Activated gamma-delta T cell treated with Interleukin-2 at 50 U/mL for 16 hours (primary cell): ENCODE measurements around the gene ASPHD2.
"Not testable (repeated sequence)": the region's sequence is repeated elsewhere in the genome, so short reads cannot be mapped to it uniquely, and the experiment has no call there.

Source experiments
- DNase-seq: peaks from one replicate; pipeline ENCODE4 v3.0.0-alpha.2; 2020

ASPHD2 gene

DNA sequence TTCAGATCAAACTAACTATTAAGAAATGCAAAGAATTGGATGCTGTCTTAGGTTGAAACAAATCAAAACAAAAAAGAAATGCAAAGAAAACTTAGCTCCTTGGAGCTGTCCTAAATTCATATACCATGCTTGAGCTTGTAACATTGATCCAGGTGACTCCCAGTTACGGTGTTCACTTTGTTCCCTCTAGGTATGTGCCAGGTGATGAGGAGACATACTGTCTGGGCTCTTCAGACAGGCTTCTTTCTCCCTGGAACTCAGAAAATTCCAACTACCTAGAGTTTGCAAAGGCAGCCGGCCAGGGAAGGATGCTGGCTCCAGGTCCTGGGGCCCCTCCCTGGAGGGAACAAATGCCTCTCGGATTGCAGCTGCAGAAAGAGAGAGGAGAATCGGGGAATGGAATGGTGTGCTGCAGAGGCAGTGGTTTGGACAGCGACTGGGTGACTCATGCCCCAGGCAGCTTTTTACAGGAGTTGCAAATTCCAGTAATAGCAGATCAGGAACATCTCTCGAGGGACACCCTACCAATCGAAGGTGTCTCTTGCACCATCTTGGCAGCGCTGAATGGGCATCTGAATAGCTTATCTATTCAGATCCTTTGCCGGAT is 12.3 kb upstream of the ASPHD2 start:
- no peak for DNase-seq

DNA sequence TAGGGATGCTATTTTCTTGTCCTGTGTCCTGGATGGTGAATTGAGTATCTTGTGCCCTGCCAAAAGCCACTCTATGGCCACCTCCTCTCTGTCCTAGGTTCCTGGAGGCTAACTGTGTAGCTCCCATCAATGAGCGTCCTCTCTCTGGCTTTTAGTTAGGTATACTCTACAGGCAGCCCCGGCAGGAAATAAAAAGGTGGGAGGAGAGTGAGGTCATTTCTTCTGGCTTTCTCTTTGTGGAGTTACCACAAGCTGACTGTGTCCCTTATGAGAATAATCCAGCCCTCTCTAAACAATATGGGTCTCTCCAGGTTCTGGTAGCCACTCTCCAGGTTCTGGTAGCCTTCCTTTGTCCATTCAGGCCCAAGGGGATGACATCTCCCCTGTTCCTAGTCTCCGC is 11.7 kb upstream of the ASPHD2 start:
- no peak for DNase-seq

DNA sequence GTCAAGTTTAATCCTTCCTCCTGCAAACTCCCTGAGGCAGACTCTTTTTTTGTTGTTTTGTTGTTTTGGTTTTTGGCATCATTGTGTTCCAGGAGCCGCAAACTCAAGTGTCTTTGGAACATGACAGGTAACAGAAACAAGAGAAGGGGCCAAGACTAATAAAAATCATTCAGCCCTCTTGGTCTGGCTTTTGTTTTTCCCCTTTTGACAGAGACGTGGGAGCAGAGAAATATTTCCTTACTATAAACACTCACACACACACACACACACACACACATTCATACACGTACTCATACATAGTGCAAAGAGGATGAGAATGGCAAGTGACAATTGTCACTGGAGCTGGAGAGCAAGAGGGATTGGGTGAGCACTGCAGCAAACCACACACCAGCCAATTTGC is 10.4 kb upstream of the ASPHD2 start:
- DNase-seq = no peak

DNA sequence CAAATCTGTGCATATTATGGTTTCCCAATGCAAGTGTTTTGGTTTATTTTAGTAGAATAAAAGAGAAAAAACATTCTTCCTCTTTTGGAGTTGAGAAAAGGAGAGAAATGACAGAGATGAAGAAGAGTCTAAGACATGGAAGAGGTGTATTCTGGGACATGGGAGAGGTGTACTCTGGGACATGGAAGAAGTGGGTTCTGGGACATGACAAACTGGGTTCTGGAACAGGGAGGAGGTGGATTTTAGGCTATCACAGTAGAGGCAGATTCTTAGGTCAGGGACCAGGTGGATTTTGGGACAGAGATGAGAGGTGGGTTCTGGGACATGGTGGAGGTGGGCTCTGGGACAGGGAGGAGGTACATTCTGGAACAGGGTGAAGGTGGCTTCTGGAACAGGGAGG is 2.1 kb upstream of the ASPHD2 start:
- no peak for DNase-seq

DNA sequence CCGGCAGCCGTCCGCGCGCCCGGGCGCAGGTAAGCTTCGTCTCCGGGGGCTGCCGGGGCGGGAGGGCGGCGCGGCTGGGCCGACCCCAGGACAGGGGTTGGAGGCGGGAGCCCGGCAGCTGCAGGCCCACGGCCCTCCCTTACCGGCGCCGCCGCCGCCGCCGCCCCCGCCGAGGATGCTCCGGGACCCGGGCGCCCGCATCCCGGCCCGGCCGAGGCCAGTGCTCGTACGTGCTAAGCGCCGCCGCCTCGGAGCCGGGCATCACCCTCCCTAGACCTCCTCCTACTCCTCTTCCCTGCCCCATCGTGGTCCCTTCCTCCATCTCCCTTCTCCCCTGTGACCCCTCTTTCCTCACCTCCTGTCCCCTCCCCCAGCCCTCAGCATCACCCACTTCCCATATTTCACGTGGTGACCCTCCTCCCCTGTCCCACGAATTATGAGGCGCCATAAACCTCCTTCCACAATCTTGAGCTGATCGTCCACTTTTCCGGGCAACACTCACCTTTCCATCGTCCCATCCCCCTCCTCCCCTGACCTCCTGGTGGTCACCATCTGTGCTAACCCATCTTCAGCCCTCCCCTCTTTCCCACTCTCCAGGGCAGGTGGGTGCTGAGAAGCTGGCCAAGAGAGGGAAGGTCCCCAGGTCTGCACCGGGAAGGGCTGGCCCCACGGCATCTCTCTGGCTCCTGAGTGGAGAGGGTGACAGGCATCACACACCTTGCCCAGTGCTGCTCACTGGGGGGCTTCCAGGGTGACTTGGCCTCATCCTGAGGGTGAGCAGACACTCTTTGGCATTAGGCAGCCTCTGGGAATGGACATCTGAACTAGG is 612 bp downstream of the ASPHD2 start:
- no peak for DNase-seq

DNA sequence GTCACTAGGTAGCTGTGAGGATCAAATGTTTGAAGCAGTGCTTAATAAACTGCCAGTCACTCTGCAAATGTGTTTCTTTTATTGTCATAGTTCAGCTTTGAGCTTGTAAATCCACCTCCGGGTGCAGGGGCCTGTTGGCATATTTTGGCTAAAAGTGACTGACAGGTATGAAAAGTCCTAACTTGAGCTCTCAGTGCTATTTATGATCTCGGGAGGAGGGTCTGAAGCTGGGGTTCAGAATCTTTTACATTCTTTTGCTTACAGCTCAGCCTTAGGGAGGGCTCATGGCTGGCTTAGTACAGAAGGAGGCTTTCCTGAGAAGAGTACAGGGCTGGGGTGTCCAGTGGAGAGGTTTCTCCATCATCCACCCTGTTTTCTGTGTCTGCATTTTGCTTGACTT is 1.5 kb downstream of the ASPHD2 start:
- DNase-seq = no peak

DNA sequence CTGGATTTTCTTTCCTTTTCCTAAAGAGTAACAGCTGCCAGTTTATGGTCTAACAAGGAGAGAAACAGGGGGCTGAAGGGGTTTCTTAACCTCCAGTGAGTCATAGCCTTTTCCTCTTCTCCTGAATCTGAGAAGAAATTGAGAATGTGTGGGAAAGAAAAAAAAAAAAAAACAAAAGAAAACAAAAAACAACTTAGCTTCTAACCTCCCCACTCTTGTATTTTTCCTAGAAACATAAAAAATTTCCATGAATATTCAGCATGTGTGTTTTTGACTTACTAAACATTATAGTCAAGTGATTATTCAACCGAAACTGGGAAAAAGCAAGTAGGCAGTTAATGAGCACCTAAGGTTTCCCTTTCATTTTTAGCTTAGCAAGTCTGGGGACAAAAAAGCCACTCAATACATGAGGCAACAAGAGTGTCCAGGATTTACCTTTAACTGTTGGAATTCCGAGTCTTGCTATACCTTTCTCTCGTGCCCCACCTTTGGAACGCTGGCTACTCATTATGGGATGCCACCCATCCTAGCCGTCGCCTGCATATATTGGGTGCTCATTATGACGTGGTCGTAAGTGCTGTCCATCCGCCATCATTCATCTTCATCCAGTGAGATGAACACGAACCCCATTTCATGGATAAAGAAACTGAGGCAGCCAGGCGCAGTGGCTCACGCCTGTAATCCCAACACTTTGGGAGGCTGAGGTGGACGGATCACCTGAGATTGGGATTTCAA is 2.4 kb downstream of the ASPHD2 start:
- no peak for DNase-seq

DNA sequence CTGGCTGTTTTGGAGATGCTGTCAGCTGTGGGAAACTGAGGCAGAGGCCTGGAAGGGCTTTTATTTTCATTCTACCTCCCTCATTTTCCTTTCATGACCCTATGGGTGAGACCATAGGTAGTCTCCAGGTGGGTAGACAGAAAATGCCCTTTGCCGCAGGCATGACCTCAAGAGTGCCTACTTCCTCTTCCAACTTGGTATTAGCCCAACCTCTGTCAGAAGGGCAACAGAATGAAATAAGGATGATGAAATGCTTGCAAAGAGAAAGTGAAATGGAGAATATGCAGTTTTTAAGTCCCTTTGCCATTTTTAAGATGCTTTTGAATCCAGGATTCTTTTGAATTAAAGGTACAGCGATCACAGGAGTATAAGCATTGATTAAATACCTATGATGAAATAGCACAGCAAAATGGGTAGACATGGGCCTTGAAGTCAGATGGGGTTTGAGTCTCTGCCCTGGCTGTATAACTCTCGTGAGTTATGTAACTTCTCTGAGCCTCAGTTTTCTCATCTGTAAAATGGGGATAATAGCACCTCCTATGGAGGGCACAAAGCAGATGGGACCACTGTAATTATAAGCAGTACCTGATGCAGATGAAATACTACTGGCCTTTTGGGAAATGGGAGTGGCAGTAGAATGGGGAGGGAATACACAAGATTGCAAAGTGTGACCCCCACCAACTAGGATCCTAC is 3.7 kb downstream of the ASPHD2 start:
- no peak for DNase-seq

DNA sequence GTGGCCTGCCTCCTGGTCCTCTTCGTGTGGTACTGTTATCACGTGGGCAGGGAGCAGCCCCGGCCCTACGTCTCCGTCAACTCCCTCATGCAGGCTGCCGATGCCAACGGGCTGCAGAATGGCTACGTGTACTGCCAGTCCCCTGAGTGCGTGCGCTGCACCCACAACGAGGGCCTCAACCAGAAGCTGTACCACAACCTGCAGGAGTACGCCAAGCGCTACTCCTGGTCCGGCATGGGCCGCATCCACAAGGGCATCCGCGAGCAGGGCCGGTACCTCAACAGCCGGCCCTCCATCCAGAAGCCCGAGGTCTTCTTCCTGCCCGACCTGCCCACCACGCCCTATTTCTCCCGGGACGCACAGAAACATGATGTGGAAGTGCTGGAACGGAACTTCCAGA is 4.7 kb downstream of the ASPHD2 start:
- no peak for DNase-seq

DNA sequence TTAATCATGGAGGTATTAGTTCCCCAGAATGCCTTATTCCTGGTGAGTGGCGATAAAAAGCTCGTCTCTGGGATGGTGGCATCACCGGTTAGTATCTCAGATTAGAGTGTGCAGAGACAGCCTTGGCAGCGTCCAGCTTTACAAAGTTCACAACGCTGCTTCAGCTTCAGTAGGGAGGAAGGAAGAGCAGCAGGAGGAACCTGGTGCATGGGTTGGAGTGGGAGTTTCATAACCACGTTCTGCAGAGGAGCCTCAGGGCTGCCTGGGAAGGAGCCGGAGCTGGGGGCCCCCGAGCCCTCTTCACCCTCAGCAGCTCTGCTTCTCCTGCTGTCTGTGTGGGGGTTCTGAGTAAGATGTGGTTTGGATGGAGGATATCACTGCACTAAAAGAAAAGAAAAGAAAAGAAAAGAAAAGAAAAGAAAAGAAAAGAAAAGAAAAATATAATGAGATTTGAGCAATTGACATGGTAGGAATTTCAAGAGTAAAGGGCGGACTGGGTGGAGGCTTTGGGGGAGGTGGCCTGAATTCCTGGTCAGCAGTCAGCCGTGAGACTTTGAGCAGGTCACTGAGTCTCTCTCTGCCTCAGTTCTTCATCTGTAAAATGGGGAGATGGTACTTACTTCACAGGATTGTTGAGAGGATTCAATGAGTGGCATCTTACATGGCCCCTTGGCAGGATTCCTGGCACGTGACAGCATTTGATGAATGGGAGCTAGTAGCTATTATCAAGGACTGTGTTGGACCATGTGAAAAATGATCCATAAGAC is 6.5 kb downstream of the ASPHD2 start:
- no peak for DNase-seq

DNA sequence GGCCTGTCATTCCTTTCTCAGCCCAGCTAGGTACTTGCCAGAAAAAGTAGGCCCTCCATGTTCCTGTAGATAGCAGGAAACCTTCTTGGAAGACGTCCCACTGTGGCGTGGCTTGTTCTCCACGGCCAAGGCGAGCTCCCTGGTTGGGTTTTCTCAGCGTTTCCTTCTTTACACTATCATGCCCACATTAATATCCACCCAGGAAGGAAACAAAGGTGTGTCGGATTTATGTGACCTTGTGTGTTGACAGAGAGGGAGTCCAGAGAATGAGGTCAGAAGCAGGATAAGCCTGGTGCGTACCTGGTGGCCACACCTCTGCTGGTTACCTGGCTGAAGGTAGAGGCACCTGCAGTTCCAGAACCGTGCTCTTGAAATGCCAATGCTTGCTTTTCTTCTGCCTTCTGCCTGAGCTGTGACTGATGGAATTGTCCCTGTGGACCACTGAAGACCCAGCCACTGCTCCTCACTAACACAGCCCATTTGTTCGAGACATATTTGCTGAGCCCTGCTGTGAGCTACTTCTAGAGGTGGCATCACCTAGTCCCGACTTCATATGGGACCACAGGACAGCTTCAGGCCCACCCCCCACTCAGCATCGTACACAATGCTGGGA is 7.9 kb downstream of the ASPHD2 start:
- no peak for DNase-seq

DNA sequence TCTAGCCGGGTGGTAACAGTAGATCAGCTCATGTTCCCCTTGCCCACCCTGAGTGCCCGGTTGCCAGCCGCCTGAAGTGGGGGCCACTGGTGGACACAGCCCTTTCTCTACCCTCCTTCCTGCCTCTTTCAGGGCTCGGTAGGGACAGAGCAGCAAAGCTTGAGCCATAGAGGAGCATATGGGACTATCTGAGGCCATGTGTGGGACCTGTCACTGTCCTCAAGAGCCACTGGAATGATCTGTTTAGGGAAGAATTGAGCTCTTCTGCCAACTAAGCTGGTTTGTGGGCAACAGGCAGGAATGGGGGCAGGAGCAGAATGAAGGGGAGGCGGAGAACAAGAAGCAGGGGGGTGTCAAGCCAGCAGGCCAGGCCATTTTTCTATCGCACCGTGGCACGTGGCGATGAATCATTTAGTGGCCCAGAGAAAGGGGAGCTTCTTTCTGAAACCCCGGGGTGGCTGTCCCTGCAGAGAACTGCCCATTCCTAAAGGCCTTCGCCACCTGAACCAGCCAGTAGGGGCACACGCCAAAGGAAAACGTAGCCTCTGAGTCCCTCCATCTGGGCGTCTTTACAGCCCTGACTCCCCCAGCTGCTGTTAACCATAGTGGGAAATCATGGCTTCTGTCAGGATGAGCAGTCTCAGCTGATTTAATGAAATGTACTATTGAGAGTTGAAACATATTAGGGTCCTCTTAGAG is 8.8 kb downstream of the ASPHD2 start:
- no peak for DNase-seq

DNA sequence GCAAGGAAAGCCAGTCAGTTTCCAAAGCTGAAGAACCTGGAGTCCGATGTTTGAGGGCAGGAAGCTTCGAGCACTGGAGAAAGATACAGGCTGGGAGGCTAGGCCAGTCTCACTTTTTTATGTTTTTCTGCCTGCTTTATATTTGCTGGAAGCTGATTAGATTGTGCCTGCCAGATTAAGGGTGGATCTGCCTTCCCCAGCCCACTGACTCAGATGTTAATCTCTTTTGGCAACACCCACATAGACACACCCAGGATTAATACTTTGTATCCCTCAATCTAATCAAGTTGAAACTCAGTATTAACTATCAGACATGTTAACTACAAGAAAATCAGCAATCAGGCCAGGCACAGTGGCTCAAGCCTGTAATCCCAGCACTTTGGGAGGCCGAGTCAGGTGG is 9.7 kb downstream of the ASPHD2 start:
- DNase-seq = not testable (repeated sequence)

DNA sequence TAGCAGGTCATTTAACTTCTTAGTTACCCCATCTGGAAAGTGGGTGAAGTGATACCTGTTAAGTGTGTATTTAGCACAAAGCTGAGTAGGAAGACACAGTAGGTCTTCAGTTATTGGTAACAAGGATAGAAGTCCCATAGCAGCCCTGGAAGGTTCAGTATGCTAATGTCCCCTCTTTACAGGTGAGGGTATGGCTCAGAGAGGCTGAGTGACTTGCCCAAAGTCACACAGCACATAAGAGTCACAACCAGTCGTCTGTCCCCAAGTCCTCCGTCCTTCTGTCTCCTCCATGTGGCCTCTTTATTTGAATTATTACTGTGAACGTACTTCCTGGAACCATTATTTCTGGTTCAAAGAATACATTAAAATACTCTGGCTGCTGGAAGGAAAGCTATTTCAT is 10.5 kb downstream of the ASPHD2 start:
- DNase-seq = no peak

DNA sequence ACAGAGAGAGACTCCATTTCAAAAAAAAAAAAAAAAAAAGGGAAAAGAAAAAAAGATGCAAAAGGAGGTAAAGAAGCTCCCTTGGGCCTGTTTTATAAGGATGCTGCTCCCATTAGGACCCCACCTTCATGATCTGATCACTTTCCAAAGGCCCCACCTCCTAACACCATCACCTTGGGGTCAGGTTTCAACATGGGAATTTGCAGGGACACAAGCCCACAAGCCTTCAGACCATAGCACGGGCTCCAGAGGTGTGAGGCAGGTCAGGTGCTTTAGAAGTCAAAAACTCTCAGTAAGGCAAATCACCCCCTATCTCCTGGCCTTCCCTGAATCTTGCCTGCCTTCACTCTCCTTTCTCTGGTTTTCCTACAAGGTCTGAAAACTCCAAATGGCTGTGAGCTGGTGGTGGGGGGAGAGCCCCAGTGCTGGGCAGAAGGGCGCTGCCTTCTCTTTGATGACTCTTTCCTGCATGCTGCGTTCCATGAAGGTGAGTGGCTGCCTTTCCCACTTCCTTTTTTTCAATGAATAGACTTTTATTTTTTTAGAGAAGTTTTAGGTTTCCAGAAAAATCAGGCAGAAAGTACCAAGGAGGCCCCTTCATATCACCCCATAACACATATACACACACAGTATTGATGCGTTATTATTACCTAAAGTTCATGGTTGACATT is 13.2 kb downstream of the ASPHD2 start:
- no peak for DNase-seq

DNA sequence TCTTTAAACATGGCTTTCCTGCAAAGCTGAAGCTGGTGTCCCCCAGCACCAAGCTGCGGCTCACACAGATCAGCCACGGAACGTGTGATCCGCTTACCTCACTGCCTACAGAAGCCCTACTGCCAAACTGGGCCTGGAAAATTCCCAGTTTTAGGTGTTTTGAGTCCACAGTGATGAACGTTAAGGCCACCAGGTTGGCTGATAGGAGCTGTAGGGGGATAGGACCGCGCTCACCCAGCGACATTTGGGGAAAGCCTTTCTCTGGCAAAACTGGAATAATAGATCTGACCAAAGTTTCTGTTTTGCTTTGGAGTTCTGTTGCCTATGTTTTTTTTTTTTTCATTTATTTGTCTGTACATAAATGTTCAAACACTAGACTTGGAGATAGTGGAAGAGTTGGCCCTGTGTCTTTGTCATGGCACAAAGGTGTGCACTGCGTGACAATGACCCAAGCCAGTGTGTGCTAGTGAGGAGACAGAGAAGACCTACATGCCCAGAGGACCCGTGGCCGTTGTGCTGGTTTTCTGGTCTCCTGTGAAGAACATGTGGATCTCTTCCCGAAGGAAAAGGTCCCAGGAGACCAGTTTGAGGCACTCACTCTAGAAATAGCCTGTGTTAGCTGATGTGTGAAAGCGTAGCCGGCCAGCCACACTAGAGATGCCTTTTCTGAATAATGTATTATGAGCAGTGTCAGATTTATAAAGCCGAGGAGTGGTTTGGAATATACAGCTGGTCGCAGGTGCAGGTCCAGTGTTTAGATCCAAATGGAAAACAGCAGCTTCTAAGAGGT is 15.0 kb downstream of the ASPHD2 start:
- no peak for DNase-seq

DNA sequence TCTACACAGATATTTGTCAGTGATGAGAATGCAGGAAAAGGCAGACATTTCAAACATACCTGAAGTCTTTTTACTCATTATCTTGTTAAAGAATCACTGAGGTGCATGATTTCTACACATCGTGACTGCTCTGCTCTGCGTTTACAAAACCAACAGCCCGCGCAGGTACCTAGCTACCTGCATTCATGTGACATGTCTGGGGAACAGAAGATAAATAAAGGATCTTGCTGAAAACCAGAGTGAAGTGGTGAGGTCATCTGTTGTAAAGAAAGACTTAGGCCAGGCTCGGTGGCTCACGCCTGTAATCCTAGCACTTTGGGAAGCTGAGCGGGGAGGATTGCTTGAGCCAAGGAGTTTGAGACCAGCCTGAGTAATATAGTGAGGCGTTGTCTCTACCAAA is 15.7 kb downstream of the ASPHD2 start:
- DNase-seq = no peak

DNA sequence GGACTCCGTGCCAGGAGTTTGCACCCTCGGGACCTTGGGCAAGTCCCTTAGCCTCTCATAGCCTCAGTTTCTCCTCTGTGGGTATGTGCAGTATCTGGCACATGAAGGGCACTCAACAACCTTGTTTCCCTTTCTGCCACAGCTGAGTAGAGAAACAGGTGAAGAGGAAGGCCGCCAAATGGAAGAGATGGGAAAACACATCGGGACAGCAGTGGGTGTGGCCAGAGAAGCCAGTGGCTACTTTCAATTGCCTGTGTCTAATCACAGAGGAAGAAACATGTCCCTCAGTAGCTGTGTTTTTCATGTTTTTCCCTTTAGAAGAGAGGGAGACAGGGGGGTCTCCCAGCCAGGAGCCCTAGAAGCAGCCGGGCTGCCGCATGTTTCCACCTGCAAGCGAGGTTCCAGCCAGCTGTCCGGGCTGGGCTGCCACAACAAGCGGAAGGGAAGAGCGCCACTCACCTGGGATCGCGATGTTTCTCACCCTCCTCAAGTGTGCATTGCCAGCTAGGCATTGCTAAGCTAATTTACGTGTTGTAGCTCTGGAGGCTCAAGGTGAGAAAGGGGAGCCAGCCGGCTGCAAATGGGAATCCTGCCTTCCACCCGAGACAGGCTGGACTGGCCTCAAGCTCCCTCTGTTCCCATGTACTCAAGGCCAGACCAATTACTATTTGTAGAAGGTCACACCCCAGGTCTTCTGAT is 16.7 kb downstream of the ASPHD2 start:
- DNase-seq = no peak

DNA sequence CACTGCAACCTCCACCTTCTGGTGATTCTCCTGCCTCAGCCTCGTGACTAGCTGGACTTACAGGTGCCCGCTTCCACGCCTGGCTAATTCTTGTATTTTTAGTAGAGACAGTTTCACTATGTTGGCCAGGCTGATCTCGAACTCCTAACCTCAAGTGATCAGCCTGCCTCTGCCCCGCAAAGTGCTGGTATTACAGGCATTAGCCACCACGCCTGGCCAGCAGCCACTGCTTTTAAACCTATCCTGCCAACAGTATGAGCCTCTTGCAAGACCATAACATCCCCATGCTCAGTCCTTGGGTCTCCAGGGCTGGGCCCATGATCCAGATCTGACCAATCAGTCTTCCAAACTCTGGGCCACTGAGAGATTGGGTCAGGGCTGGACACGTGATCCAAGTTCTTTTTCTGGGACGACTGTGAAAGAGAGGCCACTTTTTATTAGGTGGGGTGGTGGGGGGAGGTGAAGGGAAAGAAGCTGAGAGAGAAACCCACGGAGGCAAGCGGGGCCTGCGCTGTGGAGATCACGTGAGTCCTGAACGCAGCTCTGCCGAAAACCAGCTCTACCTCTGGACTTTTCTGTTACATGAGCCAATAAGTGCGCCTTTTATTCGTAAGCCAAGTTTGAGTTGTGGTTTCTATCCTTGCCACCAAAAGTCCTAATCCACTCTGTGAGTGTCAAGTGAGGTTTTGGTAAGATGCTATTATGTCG is 17.9 kb downstream of the ASPHD2 start:
- DNase-seq = no peak
